ENCODE data around the gene KCNK3.
A peak's percentile ranks its signal among the peaks of the same experiment; 100 is the strongest.

KCNK3 gene

DNA sequence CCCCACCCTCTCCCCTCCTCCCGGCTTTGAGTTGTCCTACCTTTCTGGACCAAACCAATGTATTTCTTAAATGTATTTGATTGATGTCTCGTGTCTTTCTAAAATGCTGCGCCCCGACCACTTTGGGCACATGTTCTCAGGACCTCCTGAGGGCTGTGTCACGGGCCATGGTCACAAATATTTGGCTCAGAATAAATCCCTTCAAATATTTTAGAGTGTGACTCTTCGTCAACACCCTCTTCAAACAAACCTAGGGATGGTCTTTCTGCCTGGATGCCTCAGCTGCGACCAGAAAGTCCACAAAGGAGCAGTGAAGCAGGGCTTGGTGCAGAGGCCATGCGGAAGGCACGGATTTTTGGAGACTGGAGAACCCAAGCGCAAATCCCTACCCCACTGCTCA is 70.5 kb downstream of the KCNK3 start:
- Histone ChIP-seq H4K20me1 (peaks cover 11 to 36% (median 32%) of the 10 kb centered on the region in 11 experiments; a peak in 20 of 22 replicates), H3K27me3 (no peaks in the 10 kb centered on the region), H3K9me3 (replicated peaks in 1 of 11) (no peaks in the 10 kb centered on the region), H3K9ac (no peak overlapping the region), H3K4me2 (peak overlapping the region in 8 of 11 experiments; percentile 88 to 98 (median 94); a peak in 11 of 22 replicates), H3K4me1 (peaks cover 39 to 52% (median 45%) of the 10 kb centered on the region in 10 experiments), H3K36me3 (peaks cover 0 to 12% (median 4%) of the 10 kb centered on the region in 11 experiments; a peak in 9 of 22 replicates), H3K4me3 (no peak overlapping the region), H3K27ac (no peak overlapping the region)
- TF ChIP-seq Cebpa-rat (IDR thresholded peaks at IDR 0.05) = no peak

DNA sequence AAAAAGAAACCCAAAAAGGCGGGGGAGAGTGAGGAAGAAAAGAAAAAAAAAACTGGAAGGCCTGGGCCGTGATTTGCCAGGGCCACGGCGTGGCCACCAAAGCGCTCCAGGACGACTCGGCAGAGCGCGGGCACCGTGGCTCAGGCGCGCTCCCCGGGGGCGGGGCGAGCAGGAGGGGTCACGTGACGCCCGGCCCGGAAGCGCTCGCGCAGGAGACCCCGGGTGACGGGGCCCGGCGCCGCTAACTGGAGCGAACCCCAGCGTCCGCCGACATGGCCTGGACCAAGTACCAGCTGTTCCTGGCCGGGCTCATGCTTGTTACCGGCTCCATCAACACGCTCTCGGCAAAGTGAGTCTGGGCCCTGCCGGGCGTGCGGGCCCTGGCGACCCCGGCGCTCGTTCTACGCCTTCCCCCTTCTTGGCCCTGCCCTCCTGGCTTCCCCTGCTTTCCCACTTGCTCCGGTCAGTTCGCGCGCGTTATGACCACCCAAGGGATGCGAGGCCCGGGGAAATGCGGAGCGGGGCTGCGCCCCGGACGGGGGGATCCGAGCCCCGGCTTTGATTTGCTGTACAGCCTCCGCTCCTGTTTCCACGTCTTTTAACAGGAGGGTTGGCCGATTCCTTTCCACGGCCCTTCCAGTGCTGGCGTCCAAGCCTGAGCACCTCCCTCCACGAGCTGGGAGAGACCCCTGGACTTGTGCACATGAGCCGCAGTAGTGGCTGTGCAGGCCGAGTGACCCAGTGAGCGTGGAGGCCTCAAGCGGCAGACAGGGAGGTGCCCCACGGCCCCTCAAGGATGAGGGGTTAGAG is 71.8 kb downstream of the KCNK3 start, which contains the start of gene SLC35F6:
Gene SLC35F6, plus strand, starts transcription at position 207 of the 810 bp plus-strand sequence. Its CDS starts 66 bp downstream, at position 273.
- H3K36me3 ChIP-seq = peaks cover 0 to 16% (median 7%) of the 10 kb centered on the region in 11 experiments; a peak in 9 of 22 replicates
- no peaks in the 10 kb centered on the region for H3K9me3 ChIP-seq (replicated peaks in 1 of 11)
- TF ChIP-seq Cebpa-rat (IDR thresholded peaks at IDR 0.05) = no peak
- H3K27ac ChIP-seq = peak within 1 kb of the TSS; percentile 79 to 95 (median 88)
- H3K9ac ChIP-seq = peak within 1 kb of the TSS; percentile 82 to 97 (median 92)
- H3K4me2 ChIP-seq = peak within 1 kb of the TSS; percentile 88 to 98 (median 94)
- no peaks in the 10 kb centered on the region for H3K27me3 ChIP-seq
- H4K20me1 ChIP-seq = peaks cover 11 to 49% (median 44%) of the 10 kb centered on the region in 11 experiments; a peak in 20 of 22 replicates
- peak within 1 kb of the TSS; percentile 81 to 98 (median 88) for H3K4me3 ChIP-seq
- peaks cover 34 to 55% (median 47%) of the 10 kb centered on the region in 10 experiments for H3K4me1 ChIP-seq

DNA sequence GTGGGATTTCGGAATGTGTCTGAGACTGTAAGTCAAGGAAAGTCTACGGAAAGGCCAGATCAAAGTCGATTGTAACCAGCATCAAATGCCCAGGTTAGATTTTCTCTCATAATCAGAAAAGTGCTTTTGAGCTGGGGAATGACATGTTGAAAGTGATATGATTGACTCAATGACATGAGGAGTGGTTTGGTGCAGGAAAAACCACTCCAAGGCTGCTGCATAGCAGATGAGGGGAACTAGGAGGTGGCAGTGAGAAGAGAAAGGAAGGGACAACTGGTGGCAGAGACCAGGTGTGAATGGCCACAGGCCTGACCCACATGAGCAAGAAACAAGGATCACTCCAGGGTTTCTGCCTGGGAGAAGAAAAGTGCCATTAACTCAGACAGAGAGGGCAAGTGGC is 72.4 kb downstream of the KCNK3 start:
- peak overlapping the region; percentile 81 to 98 (median 88) for H3K4me3 ChIP-seq
- no peaks in the 10 kb centered on the region for H3K27me3 ChIP-seq
- peaks cover 0 to 22% (median 7%) of the 10 kb centered on the region in 11 experiments; a peak in 9 of 22 replicates for H3K36me3 ChIP-seq
- H4K20me1 ChIP-seq = peaks cover 11 to 55% (median 50%) of the 10 kb centered on the region in 11 experiments; a peak in 20 of 22 replicates
- peak overlapping the region; percentile 82 to 97 (median 92) for H3K9ac ChIP-seq
- peak overlapping the region; percentile 88 to 98 (median 94) for H3K4me2 ChIP-seq
- no peak for TF ChIP-seq Cebpa-rat (IDR thresholded peaks at IDR 0.05)
- peak overlapping the region; percentile 79 to 95 (median 88) for H3K27ac ChIP-seq
- peaks cover 41 to 62% (median 52%) of the 10 kb centered on the region in 10 experiments for H3K4me1 ChIP-seq
- H3K9me3 ChIP-seq (replicated peaks in 1 of 11) = no peaks in the 10 kb centered on the region

DNA sequence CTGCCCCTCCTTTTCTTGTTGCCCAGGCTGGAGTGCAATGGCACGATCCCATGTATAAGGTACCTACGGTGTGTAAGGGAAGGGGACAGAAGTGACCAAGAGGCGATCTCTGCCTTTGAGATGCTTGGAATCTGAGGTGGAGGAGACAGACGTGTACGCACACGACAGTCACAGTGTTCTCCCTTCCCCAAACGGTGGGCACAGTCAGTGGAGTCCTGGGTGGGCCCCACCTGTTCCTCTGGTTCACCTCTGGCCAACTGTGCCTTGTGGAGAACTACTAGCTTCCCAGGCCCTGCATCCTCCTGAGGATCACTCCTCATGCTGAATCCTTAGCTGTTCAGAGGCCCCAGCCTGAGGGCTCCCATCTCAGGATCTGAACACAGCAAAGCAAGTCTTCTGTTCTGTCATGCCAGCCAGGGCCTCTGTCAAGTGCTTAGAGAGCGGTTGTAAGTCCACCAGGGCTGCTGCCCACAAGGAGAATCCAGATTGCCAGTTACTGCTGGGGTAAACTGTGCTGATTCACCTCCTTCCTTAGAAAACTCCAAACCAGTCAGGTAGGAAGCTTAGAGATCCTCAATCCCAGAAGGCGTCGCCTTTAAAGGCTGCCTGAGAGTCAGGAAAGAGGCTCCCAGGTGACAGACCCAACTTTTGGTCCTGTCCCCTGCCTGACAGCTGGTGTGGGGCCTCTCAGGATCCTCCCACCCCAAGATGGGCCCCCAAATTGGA is 73.1 kb downstream of the KCNK3 start:
- Histone ChIP-seq H3K9me3 (replicated peaks in 1 of 11) (no peaks in the 10 kb centered on the region), H3K27me3 (no peaks in the 10 kb centered on the region), H3K4me3 (peak overlapping the region; percentile 81 to 98 (median 88)), H3K4me1 (peaks cover 41 to 67% (median 56%) of the 10 kb centered on the region in 10 experiments), H3K36me3 (peaks cover 0 to 29% (median 8%) of the 10 kb centered on the region in 11 experiments; a peak in 13 of 22 replicates), H3K4me2 (peak overlapping the region; percentile 88 to 98 (median 94)), H3K9ac (peak overlapping the region; percentile 82 to 97 (median 92); a peak in 21 of 22 replicates), H3K27ac (peak overlapping the region in 7 of 11 experiments; percentile 85 to 95 (median 88); a peak in 9 of 22 replicates), H4K20me1 (peaks cover 11 to 62% (median 57%) of the 10 kb centered on the region in 11 experiments; a peak in 20 of 22 replicates)
- TF ChIP-seq Cebpa-rat (IDR thresholded peaks at IDR 0.05) = no peak

- Histone ChIP-seq H3K36me3 (peaks cover 0 to 34% (median 14%) of the 10 kb centered on the region in 11 experiments; a peak in 14 of 22 replicates), H3K4me1 (peaks cover 56 to 81% (median 71%) of the 10 kb centered on the region in 10 experiments), H3K9ac (peak overlapping the region in 9 of 11 experiments; percentile 0 to 96 (median 36); a peak in 11 of 22 replicates), H4K20me1 (peaks cover 14 to 77% (median 72%) of the 10 kb centered on the region in 11 experiments; a peak in 21 of 22 replicates), H3K9me3 (replicated peaks in 1 of 11) (no peaks in the 10 kb centered on the region), H3K27ac (peak overlapping the region in 6 of 11 experiments; percentile 2 to 83 (median 44); a peak in 6 of 22 replicates), H3K4me2 (peak overlapping the region in 7 of 11 experiments; percentile 29 to 98 (median 92); a peak in 11 of 22 replicates), H3K27me3 (no peaks in the 10 kb centered on the region), H3K4me3 (peak overlapping the region in 1 of 10 experiments; percentile 7; a peak in 1 of 20 replicates)
- TF ChIP-seq Cebpa-rat (IDR thresholded peaks at IDR 0.05) = no peak
Measured at GRCh38 chr2:26767129-26767528, 74.6 kb downstream of the KCNK3 start.

- H3K27ac ChIP-seq = peak overlapping the region in 4 of 11 experiments; percentile 38 to 83 (median 66); a peak in 5 of 22 replicates
- H3K4me2 ChIP-seq = peak overlapping the region in 5 of 11 experiments; percentile 76 to 98 (median 97); a peak in 8 of 22 replicates
- peaks cover 0 to 34% (median 14%) of the 10 kb centered on the region in 11 experiments; a peak in 15 of 22 replicates for H3K36me3 ChIP-seq
- 0 out of 20 replicates have a peak overlapping the region, but pooled peaks of 1 of the 10 experiments have one; percentile 16 for H3K4me3 ChIP-seq
- peaks cover 19 to 86% (median 81%) of the 10 kb centered on the region in 11 experiments; a peak in 21 of 22 replicates for H4K20me1 ChIP-seq
- peaks cover 65 to 90% (median 80%) of the 10 kb centered on the region in 10 experiments for H3K4me1 ChIP-seq
- H3K27me3 ChIP-seq = no peaks in the 10 kb centered on the region
- no peaks in the 10 kb centered on the region for H3K9me3 ChIP-seq (replicated peaks in 1 of 11)
- no peak for TF ChIP-seq Cebpa-rat (IDR thresholded peaks at IDR 0.05)
- peak overlapping the region in 2 of 11 experiments; percentile 93 to 96; a peak in 5 of 22 replicates for H3K9ac ChIP-seq
Measured at GRCh38 chr2:26767894-26768487, 75.5 kb downstream of the KCNK3 start.

DNA sequence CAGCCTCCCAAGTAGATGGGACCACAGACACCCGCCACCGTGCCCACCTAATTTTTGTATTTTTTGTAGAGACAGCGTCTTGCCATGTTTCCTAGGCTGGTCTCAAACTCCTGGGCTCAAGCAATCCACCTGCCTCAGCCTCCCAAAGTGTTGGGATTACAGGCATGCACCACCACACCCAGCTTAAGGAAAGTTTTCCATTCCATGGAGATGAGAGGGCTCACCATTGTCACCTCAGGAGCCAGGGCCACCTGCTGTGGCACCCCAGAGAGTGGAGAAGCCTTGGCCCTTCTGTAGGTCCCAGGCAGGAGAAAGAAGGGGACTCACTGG is 76.2 kb downstream of the KCNK3 start:
- Histone ChIP-seq H3K4me3 (peak overlapping the region in 2 of 10 experiments; percentile 16 to 23; a peak in 3 of 20 replicates), H3K9me3 (replicated peaks in 1 of 11) (no peaks in the 10 kb centered on the region), H3K27me3 (no peaks in the 10 kb centered on the region), H3K4me1 (peaks cover 62 to 87% (median 79%) of the 10 kb centered on the region in 10 experiments), H3K9ac (peak overlapping the region in 6 of 11 experiments; percentile 16 to 64 (median 31); a peak in 5 of 22 replicates), H3K36me3 (peaks cover 1 to 37% (median 16%) of the 10 kb centered on the region in 11 experiments; a peak in 18 of 22 replicates), H3K27ac (peak overlapping the region in 4 of 11 experiments; percentile 38 to 83 (median 78); a peak in 8 of 22 replicates), H3K4me2 (peak overlapping the region in 10 of 11 experiments; percentile 4 to 98 (median 52); a peak in 14 of 22 replicates), H4K20me1 (peaks cover 22 to 91% (median 85%) of the 10 kb centered on the region in 11 experiments; a peak in 21 of 22 replicates)
- no peak for TF ChIP-seq Cebpa-rat (IDR thresholded peaks at IDR 0.05)
